GM18502 (cell line): ENCODE results near the gene IL17C.

Source experiments
- ATAC-seq: cut with Tn5 transposase; IDR thresholded peaks from one replicate; pipeline ENCODE4 v1.9.1; 2021; ENCODE audit warnings: mild to moderate bottlenecking; ENCODE audit not compliant: unreplicated experiment, poor library complexity

The IL17C gene

DNA sequence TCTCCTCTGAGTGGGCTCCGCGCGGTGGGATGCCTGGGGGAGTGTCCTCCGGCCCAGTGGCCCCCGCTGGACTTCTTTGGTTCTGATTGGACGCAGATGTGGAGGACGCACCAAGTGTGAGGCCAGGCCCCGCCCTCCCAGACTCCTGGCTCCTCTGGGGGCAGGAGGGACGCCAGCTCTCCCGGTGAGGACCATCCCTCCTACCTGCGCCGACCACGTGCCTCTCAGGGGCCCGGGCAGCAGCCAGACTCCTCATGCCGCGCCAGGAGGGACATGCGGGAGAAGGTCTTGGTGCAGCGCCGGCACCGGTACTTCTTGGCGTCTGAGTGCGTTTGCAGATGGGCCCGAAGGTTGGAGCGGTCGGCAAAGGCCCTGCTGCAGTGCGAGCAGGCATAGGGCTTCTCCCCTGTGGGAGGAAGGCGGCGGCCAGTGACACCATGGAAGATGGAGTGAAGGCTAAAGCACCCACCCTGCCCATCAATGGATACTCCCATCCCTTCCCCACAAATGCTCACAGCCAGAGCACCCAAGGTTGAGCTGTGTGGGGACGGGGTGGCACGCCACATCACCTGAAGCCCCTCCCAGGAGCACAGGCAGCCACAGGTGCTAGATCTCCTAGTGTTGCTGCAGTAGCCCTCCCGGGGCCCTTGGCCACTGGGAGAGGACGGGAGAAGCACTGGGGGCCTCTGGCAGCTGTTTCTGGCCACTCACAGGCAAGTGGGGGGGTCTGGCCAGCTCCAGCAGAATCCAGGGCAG lies 40.0 kb downstream of the IL17C start:
- no peak for ATAC-seq

DNA sequence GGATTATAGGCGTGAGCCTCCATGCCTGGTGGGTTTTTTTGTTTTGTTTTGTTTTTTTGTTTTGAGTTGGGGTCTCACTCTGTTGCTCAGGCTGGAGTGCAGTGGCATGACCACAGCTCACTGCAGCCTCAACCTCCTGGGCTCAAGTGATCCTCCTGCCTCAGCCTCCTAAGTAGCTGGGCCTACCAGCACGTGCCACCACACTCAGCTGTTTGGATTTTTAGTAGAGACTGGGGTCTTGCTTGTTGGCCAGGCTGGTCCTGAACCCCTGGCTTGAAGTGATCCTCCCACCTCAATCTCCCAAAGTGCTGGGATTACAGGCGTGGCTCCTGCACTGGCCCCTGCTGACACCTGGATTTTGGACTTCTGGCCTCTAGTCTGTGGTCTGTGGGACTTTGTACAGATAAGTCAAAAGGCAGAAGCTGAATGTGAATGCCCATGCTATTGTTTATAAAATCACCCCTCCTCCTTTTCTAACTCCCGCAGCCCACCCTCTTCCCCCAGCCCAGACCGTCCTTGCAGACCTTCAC lies 42.2 kb downstream of the IL17C start:
- ATAC-seq = no peak

GRCh38 chr16:88681084-88681680 lies 42.8 kb downstream of the IL17C start:
- peak; percentile 10 for ATAC-seq

DNA sequence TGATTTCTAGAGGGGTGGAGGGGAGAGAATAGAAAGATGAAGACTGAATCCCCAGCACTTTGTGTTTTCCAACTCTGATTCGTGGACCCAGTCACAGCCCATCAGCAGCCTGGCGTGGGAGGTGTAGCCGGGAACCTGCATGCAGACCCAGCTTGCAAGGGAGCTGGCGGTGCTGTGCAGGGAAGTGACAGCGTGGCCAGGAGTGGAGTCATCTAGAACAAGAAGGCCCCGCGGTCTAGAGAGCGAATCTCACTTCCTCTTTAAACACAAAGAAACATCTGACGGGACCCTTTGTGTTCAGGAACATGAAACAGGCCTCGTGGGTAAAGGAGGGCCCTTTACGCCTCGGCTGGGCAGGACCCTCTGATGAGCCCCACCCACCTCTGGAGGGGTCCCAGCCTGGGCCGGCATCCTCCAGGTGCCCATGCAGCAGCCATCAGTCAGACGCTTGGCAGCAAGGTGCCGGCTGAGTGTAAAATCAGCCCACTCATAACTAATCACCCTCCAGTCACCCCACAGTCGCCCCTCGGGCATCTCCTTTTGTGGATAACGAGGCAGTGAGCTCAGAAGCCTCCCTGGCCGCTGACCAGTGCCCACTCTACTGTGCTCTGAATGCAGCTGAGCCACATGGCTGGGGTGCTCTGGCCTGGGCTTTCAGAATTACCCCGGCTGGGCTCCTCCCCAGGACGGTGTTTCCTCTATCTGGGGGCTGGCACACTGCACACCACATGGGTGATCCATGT lies 43.5 kb downstream of the IL17C start:
- ATAC-seq = peak; percentile 72

GRCh38 chr16:88684569-88685155 lies 46.3 kb downstream of the IL17C start:
- no peak for ATAC-seq

DNA sequence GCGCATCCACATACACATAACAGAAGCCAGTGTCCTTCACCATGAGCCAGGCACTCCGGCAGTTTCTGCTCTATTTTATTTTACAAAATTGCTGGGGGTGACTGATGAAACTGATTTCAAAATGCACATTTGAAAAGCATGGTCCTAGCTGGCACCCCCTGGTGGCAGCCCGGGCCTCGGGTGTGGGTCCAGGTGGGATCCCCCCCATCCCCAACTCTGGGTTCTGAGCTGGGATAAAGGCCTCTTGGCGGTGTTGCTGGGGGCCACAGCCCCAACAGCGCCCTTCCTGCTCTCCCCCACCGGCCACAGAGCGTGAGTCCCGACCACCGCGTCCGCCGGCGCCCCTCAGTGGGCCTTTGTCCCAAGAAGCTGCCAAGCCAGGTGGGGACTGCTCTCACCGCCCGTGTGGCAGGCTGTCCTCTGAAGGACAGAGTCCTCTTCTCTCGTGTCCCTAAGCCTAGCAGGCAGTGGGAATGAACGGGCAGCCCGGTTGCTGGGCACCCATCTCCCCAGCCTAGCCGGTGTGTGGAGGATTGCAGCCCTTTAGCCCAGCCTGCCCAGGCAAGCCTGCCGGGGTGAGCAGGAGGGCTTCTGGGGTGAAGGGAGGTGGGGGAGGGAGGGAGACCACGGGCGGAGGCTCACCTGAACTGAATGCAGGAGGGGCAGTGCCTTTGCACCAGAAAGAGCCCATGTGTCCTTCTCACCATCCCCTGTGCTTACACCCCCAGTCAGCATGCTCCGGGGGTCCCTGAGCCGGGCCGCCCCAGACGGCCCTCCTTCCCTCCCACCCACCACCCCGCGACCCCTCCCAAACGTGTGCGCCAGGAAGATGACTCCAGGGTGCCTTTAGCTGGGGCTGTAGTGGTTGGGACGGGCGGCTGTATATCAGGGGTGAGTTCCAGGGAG lies 47.0 kb downstream of the IL17C start:
- no peak for ATAC-seq

GRCh38 chr16:88686062-88686438 lies 47.7 kb downstream of the IL17C start:
- peak; percentile 16 for ATAC-seq

DNA sequence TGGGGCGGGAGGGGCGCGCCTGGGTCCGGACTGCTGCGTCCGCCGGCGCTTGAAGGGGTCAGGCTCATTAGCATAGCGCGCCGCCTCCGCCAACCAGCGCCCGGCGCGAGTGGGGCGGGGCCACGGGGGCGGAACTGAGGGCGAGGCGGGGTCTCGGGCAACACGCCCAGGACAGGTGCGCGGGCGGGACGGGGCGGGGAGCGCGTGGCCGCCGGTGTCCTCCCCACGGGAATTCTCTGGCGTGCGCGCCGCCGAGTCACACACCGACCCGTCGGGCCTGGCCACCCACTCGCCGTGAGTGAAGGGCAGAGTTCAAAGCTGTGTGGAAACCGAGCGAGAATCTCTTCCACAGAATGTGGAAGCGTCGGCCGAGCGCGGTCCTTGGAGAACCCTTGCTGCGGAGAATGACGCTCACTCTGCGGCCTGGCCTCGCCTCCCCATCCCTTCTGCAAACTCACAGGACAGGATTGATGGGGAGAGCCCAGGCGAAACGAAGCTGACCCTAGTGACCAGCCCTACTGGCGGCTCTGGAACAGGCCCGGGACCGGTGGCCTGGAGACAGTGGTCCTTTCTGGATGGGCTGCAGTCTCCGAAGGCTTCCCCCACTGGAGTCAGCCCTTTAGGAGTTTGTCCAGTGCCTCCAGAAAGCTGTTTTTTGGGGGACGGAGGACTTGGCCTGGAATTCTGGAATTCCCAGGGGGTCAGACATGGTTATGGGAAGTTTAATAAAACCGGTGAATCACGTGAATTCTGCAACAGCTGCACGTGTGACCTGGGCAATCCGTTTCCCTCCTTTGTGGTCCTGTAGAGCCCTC lies 48.3 kb downstream of the IL17C start, which contains the start of gene SNAI3:
SNAI3 (minus strand) TSS at position 69 of the 815 bp plus-strand sequence. CDS start 101 bp downstream, outside the sequence.
- peak; percentile 72 for ATAC-seq

- ATAC-seq = no peak
These were observed 48.8 kb downstream of the IL17C start for GRCh38 chr16:88687254-88687576.

GRCh38 chr16:88687676-88688012 lies 49.3 kb downstream of the IL17C start:
- ATAC-seq = no peak

DNA sequence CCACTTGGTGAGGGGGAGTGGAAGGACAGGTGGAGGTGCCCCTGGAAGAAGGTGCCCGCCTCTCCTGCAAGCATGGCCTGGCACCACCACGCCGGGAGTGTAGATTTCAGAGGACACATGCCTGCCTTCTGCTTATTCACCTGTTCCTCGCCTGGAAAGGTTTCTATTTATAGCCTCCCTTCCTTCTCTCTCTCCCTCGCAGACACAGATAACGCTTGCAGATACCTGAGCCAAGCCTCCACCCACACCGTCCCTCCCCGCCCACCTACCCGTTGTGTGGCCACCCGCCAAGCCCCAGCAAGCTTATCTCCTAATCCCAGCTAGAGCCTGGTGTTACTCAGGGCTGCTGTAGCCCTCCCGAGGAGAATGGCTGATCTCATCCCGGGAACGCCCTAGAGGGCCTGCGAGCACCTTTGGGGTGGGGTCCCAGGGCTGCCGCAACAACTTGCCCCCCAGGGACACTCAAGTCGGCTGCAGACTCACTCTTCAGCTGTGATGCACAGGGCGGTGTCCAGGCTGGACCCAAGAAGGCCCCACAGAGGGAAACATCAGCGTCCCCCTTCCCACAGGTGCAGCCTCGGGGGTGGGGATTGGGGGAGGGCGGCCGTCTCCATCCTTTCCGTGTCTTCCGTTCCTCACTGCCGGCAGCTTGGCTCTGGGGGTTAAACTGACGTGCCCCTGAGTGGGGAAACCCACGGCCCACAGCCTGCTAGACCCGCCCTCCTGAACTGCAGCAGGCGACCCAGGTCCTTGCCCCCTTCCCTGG lies 49.8 kb downstream of the IL17C start:
- no peak for ATAC-seq
